NCI-H146 (cell line): ENCODE results near the gene PRKAR1A.
"Not testable (repeated sequence)": the region's sequence is repeated elsewhere in the genome, so short reads cannot be mapped to it uniquely, and the experiment has no call there.

Experiments
- DNase-seq: peaks from one replicate; lab custom pipeline; 2025; lab: John Stamatoyannopoulos, UW

The PRKAR1A gene

DNA sequence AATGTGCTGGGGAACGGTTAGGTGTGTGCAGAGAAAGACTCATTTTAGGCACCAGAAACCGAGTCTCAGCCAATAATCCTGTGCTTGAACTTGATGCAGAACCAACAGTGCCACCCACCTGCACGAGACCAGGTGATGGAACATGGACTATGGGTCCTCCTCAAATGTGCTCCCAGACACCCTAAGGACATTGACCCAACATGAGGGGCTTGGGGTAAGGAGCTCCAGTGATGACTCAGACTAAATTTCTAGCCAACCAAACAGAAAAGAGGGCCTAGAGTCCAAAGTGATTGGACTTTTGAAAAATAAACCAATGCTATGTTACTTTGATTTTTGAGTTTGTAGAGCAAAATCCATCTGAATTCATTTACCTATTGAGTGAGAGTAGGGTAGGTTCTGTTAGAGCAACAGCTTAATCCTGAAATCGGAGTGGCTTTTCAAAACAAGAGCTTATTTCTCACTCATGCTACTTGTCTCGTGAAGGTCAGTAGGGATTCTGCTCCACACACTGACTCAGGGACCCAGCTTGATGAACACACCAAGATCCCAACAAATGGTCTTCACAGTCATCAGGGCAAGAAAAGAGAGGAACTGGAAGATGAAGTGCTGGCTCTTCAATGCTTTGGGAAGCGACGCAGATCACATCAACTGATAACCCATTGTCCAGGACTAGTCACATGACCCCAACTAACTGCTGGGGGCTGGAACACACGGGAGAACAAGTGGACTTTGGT is 67.1 kb downstream of the PRKAR1A start:
- DNase-seq = no peak

DNA sequence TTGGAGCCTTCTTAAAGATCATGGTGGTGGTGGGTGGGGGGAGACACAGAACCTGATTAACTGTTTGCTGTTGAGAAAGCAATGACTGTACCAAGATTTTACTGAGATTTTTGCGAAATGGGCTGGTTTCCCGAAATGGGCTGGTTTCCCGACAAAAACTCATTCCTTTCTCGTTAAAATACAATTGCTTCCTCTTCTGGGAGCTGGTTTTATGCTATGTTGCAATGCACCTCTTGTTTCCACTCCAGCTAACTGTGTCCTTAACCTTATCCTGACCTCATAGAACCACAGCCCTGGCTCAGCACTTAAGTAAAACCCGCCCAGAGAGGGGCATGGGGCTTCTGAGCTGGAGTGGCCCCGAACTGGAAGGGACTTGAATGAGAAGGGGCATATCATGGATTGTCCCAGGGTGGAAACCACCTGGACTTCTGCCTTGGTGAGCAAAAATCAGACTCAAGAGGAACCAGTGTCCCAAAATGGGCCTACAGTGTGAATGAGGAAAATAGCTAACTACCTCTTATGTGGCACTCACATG is 68.1 kb downstream of the PRKAR1A start:
- DNase-seq = no peak

DNA sequence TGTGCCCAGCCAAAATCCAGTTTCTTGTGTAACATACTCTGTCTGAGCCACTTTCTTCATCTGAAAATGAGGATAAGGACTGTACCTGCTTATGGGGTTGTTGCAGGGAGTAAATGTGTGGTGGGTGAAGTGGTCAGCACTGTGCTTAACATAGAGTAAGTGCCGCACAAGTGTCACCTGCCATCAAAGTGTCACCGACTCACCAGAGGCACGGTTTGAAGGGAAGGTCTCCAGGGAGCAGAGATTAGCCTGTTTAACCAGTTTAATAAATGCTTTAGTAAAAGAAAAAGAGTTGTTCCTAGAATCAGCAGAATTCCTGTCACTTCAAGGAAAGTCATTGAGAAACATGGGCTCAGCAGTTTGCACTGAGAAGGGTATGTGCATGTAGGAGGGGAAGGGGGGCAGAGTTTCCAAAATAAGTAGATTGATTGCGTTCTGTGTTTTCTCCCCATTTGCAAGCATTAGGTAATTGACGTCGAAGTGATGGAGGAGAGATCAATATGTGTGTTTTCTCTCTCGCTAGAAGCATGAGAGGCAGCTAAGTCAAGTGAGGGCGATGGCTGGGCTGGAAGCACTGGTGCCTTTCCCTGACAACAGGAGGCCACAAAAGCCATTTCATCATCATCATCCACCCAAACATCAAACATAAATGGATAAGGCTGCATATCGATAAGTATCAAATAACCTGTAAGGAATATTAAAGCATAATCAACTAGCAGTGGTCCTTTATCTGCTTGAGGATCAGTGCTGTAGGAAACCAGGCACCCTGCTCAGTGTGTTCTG is 69.8 kb downstream of the PRKAR1A start:
- DNase-seq = no peak

DNA sequence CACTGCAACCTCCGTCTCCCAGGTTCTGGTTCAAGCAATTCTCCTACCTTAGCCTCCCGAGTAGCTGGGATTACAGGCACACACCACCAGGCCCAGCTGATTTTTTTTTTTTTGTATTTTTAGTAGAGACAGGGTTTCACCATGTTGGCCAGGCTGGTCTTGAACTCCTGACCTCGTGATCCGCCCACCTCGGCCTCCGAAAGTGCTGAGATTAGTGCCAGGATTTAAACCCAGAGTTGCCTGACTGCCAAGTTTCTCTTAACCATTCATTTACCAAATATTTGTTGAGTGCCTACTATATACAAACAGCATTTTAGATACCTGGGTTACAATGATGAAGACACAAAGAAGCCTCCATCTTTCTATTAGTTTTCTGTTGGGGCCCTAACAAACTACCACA is 70.6 kb downstream of the PRKAR1A start:
- not testable (repeated sequence) for DNase-seq

DNA sequence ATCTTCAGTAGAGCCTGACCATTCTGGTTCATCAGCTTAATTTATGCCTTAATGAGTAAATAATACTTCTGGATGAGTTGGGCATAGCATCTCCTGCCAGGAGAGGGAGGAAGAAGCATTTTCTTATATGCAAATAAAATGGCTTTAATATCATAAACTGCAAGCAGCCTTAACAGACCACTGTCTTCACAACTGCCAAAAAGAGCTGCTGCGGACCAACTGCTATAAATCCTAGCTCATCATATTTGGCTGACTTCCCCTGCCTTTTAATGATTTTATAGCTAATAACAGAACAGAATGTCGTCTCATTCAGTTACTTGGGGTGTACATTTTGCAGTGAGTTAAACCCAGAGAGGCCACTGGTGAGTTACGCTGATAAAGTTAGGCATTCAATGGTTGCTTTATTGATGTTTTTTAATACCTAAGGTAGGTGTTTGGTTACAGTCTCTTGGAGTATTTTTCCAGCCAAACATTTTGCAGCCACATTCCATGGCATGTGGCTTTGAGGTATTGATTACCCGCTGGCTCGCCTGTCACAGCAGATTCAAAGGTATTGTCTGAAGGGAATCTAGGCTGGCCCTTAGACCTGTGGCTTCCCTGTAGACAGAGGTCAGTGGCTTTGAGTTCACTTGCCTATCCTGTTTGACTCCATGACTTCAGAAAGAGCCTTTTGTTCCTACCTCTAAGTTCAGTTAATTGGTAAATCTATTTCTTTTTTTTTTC is 72.5 kb downstream of the PRKAR1A start:
- DNase-seq = no peak

DNA sequence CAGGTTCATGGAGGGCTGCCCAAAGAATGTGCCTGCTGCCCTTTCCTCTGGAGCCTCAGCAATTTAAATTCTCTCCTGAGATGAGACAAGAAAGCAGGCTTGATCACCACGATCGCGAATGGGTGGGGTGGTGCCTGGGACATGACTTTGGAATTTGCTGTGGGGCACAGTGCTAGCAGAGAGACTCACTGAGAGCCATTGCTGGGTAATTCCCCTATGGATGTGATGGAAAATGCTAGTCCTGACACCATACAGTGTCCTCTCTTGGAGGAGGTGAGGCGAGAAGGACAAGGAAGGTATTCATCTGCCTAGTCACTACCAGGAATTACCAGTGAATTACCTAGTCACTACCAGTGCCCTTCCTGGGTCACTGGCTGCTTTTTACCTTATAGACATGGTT is 73.4 kb downstream of the PRKAR1A start:
- no peak for DNase-seq

DNA sequence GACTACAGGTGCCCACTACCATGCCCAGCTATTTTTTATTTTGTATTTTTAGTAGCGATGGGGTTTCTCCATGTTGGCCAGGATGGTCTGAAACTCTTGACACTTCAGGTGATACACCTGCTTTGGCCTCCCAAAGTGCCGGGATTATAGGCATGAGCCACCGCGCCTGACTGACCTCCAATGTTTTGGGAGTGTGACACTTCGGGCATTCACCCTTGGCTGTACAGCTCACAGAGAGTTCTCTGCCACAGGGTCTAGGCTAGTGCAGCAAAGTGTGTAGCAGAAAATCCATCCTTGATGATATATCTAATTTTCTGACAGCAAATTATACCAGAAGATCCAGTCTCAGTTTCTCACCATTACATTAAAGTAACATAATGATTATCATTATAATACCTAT is 74.8 kb downstream of the PRKAR1A start:
- DNase-seq = no peak

DNA sequence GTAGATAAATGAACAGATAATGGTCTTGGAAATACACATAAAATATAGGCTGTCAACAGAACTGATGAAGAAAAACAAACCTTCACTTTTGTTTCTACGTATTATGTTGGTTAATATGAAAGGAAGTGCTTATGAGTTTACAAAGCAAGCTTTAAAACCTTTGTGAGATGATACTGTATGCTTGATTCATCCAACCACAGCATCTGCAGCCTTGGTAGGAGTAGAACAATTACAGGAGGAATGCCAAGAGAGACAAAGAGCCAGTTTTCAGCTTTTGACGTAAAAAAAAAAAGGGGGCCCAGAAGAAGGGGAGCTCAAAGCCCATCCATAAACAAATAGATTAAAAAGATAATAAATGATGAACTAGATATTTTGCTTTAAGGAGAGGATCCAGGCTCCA is 75.6 kb downstream of the PRKAR1A start:
- no peak for DNase-seq

DNA sequence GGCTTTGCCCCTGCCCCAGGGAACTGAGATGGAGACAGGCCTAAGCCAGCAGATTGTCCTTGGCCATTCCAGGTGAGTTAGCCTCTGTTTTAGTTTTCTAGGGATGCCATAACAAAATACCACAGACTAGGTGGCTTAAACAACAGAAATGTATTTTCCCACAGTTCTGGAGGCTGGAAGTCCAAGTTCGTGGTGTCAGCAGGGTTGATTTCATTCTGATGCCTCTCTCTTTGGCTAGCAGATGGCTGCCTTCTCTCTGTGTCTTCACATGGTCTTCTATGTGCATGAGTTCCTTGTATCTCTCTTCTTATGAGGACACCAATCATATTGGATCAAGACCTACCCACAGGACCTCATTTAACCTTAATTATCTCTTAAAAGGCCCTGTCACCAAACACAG is 76.1 kb downstream of the PRKAR1A start:
- DNase-seq = no peak

DNA sequence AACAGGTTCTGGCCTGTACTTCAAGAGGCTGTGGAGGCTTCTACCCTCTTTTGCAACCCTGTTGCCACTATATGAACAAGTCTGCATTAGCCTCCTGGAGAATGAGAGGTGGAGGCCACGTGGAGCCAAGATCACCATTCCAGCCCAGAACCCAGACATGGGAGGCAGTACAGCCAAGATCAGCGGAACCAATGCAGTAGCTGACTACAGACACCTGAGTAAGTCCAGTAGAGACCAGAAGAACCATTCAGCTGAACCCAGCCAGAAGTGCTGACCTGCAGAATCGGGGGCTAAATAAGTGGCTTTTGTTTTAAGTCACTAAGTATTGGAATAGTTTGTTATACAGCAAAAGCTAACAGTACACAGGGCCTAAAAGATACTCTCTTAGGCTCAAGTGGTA is 76.9 kb downstream of the PRKAR1A start:
- no peak for DNase-seq

DNA sequence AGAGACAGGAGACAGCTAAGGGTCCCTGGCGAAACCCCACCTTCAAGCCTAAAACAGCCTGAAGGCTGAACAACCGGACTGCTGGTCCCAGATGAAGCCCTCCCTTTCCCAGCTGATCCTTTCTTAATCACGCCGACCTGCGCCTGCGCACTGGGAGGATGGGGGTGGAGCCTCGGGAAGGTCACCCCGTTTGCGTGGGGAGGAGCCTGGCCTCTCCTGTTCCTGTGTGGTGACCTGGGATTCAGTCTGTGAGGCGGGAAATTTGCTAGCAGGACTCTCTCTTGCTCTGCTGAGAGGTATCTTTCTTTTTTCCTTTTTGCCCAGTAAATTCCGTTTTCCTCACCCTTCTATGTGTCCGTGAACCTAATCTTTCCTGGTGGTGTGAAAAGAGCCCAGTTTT is 79.4 kb downstream of the PRKAR1A start:
- DNase-seq = no peak

DNA sequence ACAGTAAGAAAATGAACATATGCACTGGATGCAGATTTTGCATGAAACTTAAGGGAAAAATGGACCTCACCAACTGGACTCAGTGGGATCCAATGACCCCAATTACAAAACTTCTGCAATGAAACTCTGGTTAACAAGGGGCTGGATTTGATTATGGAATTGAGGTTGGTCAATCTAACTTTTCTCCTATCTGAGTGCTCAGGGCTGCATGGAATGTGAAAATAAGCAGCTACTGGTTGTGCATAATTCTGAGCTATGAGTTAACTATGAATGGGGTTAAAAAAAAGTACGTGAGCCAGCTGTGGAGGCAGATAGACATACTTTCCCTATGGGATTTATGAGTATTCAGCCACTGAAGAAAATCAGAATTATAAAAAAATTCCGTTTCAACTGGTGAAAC is 79.8 kb downstream of the PRKAR1A start:
- no peak for DNase-seq

DNA sequence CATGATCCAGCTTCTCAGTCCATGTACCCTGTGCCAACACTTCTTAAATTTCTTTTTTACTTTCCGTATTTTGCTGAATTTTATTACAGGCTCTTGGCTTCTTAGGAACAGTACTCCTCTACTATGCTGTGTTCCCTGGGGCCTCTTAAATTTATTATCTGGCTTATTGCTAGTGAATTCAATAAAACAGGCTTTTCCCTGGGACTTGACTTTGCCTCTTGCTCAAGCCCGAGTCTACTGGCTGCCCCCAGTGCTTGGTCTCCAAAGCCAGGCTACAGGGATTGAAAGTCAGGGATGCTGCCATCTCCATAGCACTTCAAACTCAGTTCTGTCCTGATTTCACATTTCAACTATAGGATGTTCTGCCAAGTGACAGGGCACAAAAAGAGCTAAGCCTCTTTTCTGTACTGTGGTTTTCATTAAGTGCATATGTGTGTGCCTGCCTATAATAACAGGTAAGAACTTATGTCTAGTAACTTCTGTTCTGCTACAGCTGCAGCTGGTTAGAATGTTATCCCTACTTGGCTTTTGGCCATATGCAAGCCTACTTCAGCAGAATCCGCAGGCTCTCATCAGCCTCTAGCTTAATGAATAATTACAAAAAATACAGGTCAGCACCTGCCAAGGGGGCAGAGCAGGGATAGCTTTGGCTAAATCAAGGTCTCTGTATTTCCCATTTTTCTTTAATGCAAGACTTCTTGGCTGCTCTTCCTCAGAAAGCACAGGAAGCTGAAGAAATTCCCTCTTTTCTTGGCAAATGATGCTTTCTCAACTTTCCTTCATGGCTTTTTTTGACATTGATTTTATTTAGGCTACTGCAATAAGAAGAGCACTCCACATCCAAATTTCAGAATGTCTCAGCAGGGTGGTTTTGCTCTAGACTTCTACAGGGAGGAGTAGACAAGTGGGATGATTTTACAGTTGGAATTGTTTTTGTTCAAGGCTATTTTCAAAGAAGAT is 80.7 kb downstream of the PRKAR1A start:
- no peak for DNase-seq

DNA sequence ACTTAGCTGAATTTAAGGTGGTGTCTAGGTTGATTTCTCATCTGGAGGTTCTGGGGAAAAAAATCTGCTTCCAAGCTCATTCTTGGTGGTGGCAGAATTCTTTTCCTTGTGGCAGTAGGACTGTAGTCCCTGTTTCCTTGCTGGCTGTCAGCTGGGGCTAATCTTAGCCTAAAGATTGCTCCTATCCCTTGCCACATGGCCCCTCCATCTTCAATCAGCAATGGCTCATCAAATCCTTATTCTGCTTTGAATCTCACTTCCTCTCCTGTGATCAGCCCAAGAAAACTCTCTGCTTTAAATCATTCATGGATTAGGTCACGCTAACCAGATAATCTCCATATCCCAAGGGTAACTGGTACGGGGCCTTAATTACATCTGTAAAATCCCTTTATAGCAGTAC is 82.3 kb downstream of the PRKAR1A start:
- DNase-seq = no peak

DNA sequence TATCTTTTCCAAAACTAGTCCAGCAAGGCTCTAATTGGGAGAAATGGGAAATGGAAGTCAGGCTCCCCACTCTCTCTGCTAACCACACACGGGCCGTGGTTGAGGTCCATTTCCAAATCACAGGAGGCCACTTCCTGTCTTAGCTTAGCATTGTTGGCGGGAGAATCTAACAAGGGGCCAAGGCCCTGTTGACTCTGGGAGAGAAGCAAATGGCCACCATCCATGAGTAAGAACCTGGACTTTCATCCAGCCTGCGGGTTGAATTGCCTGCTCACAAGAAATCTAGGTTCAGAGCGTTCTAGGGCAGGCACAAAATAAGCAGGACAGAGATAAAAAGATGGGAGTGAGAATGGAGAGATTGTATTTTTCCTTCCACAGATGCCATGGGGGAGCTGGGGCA is 83.3 kb downstream of the PRKAR1A start:
- no peak for DNase-seq

DNA sequence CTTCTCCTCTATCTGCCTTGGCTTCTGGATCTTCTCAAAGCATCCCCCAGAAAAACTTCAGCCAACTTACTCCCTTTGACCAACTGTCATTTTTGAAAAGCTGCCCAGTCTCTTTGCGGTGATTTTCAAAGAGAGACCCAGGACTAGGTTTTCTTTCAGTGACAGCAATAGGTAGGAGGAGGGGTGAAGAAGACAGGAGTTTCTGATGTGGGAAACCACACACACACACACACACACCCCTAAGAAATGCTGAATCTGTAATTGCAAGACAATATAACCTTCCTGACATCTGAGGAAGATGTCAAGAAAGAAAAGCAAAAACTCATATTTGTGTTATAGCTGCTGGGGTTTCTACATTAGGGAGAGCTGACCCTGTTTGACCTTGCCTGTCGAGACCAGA is 83.8 kb downstream of the PRKAR1A start:
- no peak for DNase-seq

DNA sequence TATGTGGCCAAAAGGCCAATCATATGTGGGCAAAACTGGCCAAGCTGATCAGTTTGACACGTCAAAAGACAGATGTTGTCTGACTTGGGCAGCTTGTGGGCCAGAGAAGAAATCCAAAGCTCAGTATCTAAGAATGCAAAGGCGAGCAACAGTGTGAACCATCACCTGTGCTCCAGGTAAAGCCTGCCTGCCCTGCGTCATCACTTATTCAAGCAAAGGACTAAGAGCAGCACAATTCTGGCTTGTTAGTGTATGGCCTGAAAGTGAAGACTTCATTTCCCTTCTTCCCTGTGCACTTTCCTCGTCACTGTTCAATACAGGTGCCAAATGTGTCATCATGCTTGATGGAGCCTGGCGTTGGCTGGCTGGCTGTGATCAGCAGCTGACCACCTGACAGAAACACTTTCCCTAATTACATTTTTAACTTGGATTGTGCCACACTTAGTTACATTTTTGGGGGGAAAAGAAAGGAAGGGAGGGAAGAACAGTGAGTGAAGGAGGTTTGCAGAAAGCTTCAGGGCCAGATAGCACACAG is 84.2 kb downstream of the PRKAR1A start:
- DNase-seq = no peak

DNA sequence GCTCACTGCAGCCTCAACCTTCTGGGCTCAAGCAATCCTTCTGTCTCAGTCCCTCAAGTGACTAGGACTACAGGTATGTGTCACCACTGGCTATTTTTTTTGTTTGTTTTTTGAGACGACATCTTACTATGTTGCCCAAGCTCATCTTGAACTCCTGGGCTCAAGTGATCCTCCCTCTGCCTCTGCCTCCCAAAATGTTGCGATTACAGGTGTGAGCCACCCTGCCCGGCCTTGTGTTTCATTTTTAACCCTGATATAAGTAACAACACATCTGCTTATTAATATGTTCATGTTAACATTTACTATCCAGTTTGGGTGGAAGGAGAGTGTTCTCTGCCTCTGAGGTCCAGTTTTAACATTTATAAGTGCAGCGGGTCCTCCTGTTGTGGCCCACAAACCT is 85.8 kb downstream of the PRKAR1A start:
- no peak for DNase-seq

DNA sequence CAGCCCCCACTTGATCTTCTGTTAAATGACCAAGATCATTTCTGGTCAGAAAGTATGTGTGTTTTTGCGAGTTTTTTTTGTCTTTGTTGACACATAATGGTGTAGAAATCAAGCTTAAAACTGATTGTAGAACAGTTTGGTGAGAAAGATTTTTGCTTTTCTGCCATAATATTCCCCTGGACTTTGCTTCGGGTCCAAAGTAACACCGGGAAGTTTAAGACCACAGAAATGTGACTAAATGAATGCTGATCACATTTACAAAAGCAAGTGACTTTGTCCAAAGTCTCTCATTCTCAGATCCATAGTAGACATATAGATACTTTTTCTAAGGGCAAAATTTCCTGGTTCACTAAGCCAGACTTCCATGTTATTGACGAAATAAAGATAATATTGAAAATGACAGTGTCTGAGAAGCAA is 86.3 kb downstream of the PRKAR1A start:
- DNase-seq = no peak

DNA sequence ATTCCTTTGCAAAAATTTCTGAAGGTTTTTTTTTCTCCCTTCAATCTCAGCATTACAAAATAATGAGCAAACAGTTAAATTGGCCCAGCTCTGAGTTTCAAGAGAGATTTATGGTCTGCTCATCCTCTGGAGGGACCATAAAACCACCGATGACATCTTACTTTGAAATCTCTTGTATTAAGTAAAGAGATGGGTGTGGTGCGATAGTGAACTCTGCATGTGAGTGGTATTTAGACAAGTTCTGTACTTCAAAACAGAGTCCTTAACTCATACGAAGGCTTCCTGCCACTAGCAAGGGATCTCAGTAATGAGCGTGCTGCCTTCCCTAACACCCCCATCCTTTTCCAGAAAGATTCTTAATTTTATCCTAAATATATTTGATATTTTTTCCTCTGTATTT is 86.9 kb downstream of the PRKAR1A start:
- DNase-seq = no peak

DNA sequence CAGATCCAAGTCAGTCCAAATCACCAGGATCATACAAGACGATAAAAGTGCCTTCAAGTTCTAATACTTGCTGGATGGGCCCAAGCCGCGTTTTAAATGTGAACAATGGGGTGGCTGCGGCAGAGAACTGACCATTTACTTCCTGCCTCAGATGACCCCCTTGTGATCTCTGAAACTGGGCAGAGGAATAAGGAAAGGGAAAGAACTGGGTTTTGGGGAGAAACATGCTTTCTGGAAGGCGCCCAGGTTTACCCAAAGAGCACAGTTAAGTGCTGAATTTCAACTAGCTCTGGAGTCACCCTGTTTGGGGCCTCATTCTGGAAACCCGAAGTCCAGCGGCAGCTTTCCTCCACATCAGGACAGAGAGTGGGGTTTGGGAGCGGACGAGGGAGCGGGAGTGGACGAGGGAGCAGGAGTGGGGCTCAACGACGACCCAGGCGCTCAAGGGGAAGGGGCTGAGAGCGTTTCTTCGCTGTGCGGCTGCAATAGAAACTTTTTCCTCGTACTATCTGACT is 87.4 kb downstream of the PRKAR1A start:
- DNase-seq = no peak
